Astrocyte of the spinal cord (primary cell): ENCODE measurements around the gene EXOC4.

ENCODE experiments used
- DNase-seq: peaks from one replicate; pipeline ENCODE4 v3.0.0; 2011; ENCODE audit warnings: low read depth, low spot score
- H3K4me3 ChIP-seq: 2 replicates; pipeline ENCODE4 v1.5.1; 2011; ENCODE audit warnings: low read depth, mild to moderate bottlenecking, low read length, moderate library complexity
- CTCF ChIP-seq: IDR thresholded peaks from 2 replicates; pipeline ENCODE4 v1.5.1; 2012; ENCODE audit warnings: low read depth, mild to moderate bottlenecking, low read length, inconsistent platforms
- in situ Hi-C: cut with HindIII; loops from 2 replicates; pipeline ENCODE4 v1.10.0; 2017; ENCODE audit warnings: low sequenced_read_pairs

EXOC4 gene

GRCh38 chr7:133869556-133869955 is 616.7 kb downstream of the EXOC4 start:
- DNase-seq: no peak
- in situ Hi-C loops: no loop called here
- H3K4me3 ChIP-seq: no peak overlapping the region
- no peak for TF ChIP-seq CTCF

GRCh38 chr7:133871757-133872156 is 618.9 kb downstream of the EXOC4 start:
- no peak for DNase-seq
- in situ Hi-C loops: no loop called here
- no peak overlapping the region for H3K4me3 ChIP-seq
- TF ChIP-seq CTCF: no peak

GRCh38 chr7:133873187-133873586 is 620.3 kb downstream of the EXOC4 start:
- TF ChIP-seq CTCF: no peak
- in situ Hi-C loops: no loop called here
- no peak for DNase-seq
- H3K4me3 ChIP-seq: no peak overlapping the region

GRCh38 chr7:133873631-133874030 is 620.8 kb downstream of the EXOC4 start:
- no peak overlapping the region for H3K4me3 ChIP-seq
- TF ChIP-seq CTCF: no peak
- in situ Hi-C loops: no loop called here
- DNase-seq: no peak

GRCh38 chr7:133883591-133883990 is 630.7 kb downstream of the EXOC4 start:
- in situ Hi-C loops: no loop called here
- H3K4me3 ChIP-seq: no peak overlapping the region
- TF ChIP-seq CTCF: no peak
- no peak for DNase-seq

GRCh38 chr7:133885213-133885612 is 632.3 kb downstream of the EXOC4 start:
- in situ Hi-C loops: no loop called here
- no peak overlapping the region for H3K4me3 ChIP-seq
- no peak for TF ChIP-seq CTCF
- DNase-seq: no peak

GRCh38 chr7:133886086-133886485 is 633.2 kb downstream of the EXOC4 start:
- H3K4me3 ChIP-seq: no peak overlapping the region
- DNase-seq: no peak
- TF ChIP-seq CTCF: no peak
- in situ Hi-C loops: no loop called here
